ENCODE measurements around the gene PHLDA3.

PHLDA3 gene

GRCh38 chr1:201499795-201500669 is 31.0 kb upstream of the PHLDA3 start:
- H3K4me3 ChIP-seq (ENCODE audit: control insufficient read depth, low read depth, low read length), result no peak overlapping the region
- TF ChIP-seq CTCF (IDR thresholded peaks at IDR 0.05; ENCODE audit: control insufficient read depth, insufficient read depth, low read depth, low read length, missing control alignments), result no peak
- DNase-seq (ENCODE audit: low read depth), result no peak

GRCh38 chr1:201499191-201499590 is 30.2 kb upstream of the PHLDA3 start:
- DNase-seq (ENCODE audit: low read depth), result no peak
- no peak overlapping the region for H3K4me3 ChIP-seq (ENCODE audit: control insufficient read depth, low read depth, low read length)
- TF ChIP-seq CTCF (IDR thresholded peaks at IDR 0.05; ENCODE audit: control insufficient read depth, insufficient read depth, low read depth, low read length, missing control alignments), result no peak

- no peak for TF ChIP-seq CTCF (IDR thresholded peaks at IDR 0.05; ENCODE audit: control insufficient read depth, insufficient read depth, low read depth, low read length, missing control alignments)
- no peak for DNase-seq (ENCODE audit: low read depth)
- no peak overlapping the region for H3K4me3 ChIP-seq (ENCODE audit: control insufficient read depth, low read depth, low read length)
These were observed 29.6 kb upstream of the PHLDA3 start for GRCh38 chr1:201498621-201499020.

DNA sequence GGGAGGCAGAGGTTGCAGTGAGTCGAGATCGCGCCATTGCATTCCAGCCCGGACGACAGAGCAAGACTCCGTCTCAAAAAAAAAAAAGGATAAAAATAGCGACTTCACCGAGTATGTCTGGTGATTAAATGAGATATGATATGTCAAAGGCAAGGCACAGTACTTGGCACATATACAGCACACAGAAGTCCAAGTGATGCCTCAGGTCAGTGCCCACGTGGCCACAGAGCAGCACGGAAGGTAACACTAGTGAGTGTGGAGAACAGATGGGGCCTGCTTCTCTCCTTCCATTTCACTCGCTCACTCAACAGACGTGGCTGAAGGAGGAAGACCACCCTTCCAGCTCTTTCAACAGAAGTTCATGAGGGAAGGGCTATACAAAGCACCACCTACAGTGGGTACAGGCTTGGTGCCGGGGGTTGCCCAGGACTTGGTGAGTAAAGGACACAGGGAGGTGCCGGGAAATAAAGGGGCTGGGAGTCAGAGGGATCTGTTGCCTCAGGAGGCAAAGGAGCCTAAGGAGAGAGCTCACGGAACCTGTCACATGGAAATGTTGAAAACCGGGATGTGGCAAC is 29.0 kb upstream of the PHLDA3 start:
- no peak for TF ChIP-seq CTCF (IDR thresholded peaks at IDR 0.05; ENCODE audit: control insufficient read depth, insufficient read depth, low read depth, low read length, missing control alignments)
- no peak for DNase-seq (ENCODE audit: low read depth)
- H3K4me3 ChIP-seq (ENCODE audit: control insufficient read depth, low read depth, low read length), result no peak overlapping the region

DNA sequence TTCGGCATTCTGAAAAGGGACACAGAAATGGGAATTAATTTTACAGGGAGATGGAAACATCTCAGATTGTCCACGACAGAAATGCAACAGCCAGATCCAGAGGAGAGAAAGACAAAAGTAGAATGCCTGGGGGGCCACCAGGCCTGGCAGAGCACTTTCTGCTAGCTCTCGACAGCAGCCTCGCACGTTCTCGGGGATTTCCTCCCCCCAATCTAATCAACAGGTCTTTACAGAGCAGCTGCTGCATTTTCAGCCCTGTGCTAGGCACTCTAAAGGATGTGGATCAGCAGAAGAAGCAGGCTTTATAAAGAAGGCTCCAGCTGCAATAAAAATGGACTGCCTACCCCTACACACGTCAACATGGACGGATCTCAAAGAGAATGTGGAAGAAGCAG is 27.3 kb upstream of the PHLDA3 start:
- H3K4me3 ChIP-seq (ENCODE audit: control insufficient read depth, low read depth, low read length), result no peak overlapping the region
- DNase-seq (ENCODE audit: low read depth), result no peak
- no peak for TF ChIP-seq CTCF (IDR thresholded peaks at IDR 0.05; ENCODE audit: control insufficient read depth, insufficient read depth, low read depth, low read length, missing control alignments)

GRCh38 chr1:201495551-201496295 is 26.7 kb upstream of the PHLDA3 start:
- H3K4me3 ChIP-seq (ENCODE audit: control insufficient read depth, low read depth, low read length), result no peak overlapping the region
- no peak for TF ChIP-seq CTCF (IDR thresholded peaks at IDR 0.05; ENCODE audit: control insufficient read depth, insufficient read depth, low read depth, low read length, missing control alignments)
- DNase-seq (ENCODE audit: low read depth), result no peak
